ENCODE results near the gene MDN1. TPM values are rescaled to one million over a fixed set of nuclear protein-coding genes. Genes with fewer than 3 reads are reported as not detected.

MDN1 gene
- total and polyA plus RNA-seq, 2 of the 8 experiments (the other 6 are each of a cell fraction or from before 2014, with no cell fraction given), result 53.5 to 179 TPM

DNA sequence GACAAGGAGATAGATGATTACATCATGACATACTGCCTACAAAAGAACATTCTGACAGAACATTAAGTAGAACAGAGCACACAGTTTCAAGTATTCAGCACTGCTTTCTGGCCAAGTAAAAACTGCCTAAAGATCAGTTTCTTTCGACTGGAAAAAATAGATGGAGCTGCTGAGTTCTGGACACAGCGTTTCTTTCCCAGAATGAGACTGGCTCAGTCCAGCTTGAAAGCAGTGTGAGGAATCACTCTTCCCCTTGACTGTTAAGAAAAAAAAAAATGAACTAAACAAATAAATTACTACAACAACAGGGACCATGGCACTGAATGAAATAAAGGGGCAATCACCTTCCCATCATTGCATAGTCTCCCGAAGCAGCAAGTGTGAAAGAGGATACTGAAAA, 176.6 kb downstream of the MDN1 start:
- Histone ChIP-seq H3K79me1 (ENCODE audit: low read depth, low read length) (no peaks in the 10 kb centered on the region), H3K56ac (replicated peaks; ENCODE audit: insufficient read length, low read depth, low read length) (no peak overlapping the region), H2BK20ac (ENCODE audit: low read length) (no peak overlapping the region), H2AFZ (ENCODE audit: low read length) (no peak overlapping the region), H4K91ac (replicated peaks; ENCODE audit: insufficient read length, low read length) (no peak overlapping the region), H3K27ac (ENCODE audit: low read depth, low read length) (no peak overlapping the region), H3K4me1 (replicated peaks in 1 of 4; ENCODE audit: control insufficient read depth in 3 of 4, insufficient read depth in 4 of 4, low read length in 3 of 4) (peaks cover 0 to 3% (median 0%) of the 10 kb centered on the region in 4 experiments; a peak in 1 of 7 replicates), H3K4me3 (ENCODE audit: extremely low read depth in 1 of 4, insufficient read depth in 2 of 4, low read depth in 3 of 4, low read length in 4 of 4) (no peak overlapping the region), H2BK15ac (ENCODE audit: low read length) (no peak overlapping the region), H2BK12ac (ENCODE audit: low read depth, low read length) (no peak overlapping the region), H3K9ac (replicated peaks in 1 of 4; ENCODE audit: extremely low read depth in 1 of 4, low read depth in 3 of 4, low read length in 3 of 4) (no peak overlapping the region; a peak in 1 of 7 replicates), H4K20me1 (replicated peaks in 1 of 2; ENCODE audit: control insufficient read depth in 1 of 2, insufficient read depth in 2 of 2, low read length in 2 of 2) (peaks cover 2% of the 10 kb centered on the region in 2 experiments), H2BK120ac (replicated peaks; ENCODE audit: low read depth, low read length) (no peak overlapping the region), H3K4me2 (ENCODE audit: insufficient read depth in 1 of 2, low read depth in 2 of 2, low read length in 2 of 2) (no peak overlapping the region), H3K23ac (ENCODE audit: insufficient read length) (no peak overlapping the region), H3K79me2 (ENCODE audit: control insufficient read depth in 1 of 2, insufficient read depth in 2 of 2, low read length in 2 of 2) (no peaks in the 10 kb centered on the region; a peak in 1 of 4 replicates), H3K9me3 (ENCODE audit: insufficient read depth in 2 of 2, low read depth in 1 of 2, low read length in 1 of 2) (no peaks in the 10 kb centered on the region), H3K27me3 (replicated peaks in 1 of 4; ENCODE audit: control insufficient read depth in 3 of 4, extremely low read depth in 1 of 4, insufficient read depth in 3 of 4, low read length in 3 of 4) (no peaks in the 10 kb centered on the region), H2AK5ac (ENCODE audit: low read depth, low read length) (no peak overlapping the region), H3K18ac (ENCODE audit: extremely low read depth, low read length) (no peak overlapping the region), H2BK5ac (ENCODE audit: low read depth, low read length) (no peak overlapping the region), H4K5ac (ENCODE audit: insufficient read length, low read depth, low read length) (no peak overlapping the region), H3K23me2 (ENCODE audit: low read depth, low read length) (peaks cover 3% of the 10 kb centered on the region; the same call in 1 of the 2 replicates), H3K4ac (replicated peaks; ENCODE audit: insufficient read length, low read depth, low read length) (no peak overlapping the region), H3K14ac (ENCODE audit: insufficient read length) (no peak overlapping the region), H3K36me3 (ENCODE audit: control insufficient read depth in 2 of 4, insufficient read depth in 4 of 4, low read length in 3 of 4) (peaks cover 22 to 60% (median 56%) of the 10 kb centered on the region in 4 experiments), H4K8ac (ENCODE audit: extremely low read depth, insufficient read depth, low read length) (no peak overlapping the region)
- CTCF ChIA-PET (ENCODE audit: partially characterized antibody), result interaction anchor here (0.6 to 1.0 kb wide), 3 partner anchors 194 to 286 kb away, joined by 3 to 4 read pairs (median 4); partner anchors contain the start of gene ANKRD6
- 96% methylated on average over 3 of the region's 3 CpGs; no CpG with 5 or more reads in 1 of the 2 experiments for WGBS, 2 experiments (ENCODE audit: extremely low coverage in 1 of 2, insufficient coverage in 1 of 2, insufficient read length in 1 of 2, insufficient replicate concordance in 2 of 2, low coverage in 1 of 2, low lambda C conversion rate in 2 of 2, missing lambda C conversion rate in 1 of 2)
- POLR2A ChIA-PET (ENCODE audit: partially characterized antibody), result interaction anchor here (1.4 to 1.5 kb wide), 2 partner anchors 22 to 36 kb away, joined by 3 to 5 read pairs; no protein-coding TSS in a partner anchor
- FAIRE-seq (no peak), DNase-seq (ENCODE audit: low read depth in 1 of 2, low spot score in 2 of 2) (no peak)
- TF ChIP-seq TAF1 (IDR thresholded peaks at IDR 0.05; ENCODE audit: low read depth, low read length) (no peak), NRF1 (IDR thresholded peaks at IDR 0.05; ENCODE audit: low read depth, low read length) (no peak), TAF7 (optimal IDR thresholded peaks at IDR 0.05; ENCODE audit: borderline replicate concordance, low read depth, low read length) (no peak), SRF (IDR thresholded peaks at IDR 0.05; ENCODE audit: low read depth, low read length) (no peak), SP1 (IDR thresholded peaks at IDR 0.05; ENCODE audit: low read depth, low read length) (no peak), RXRA (IDR thresholded peaks at IDR 0.05; ENCODE audit: insufficient read depth, low read depth, low read length) (no peak)
